NCI-H774 (cell line): ENCODE results near the gene ZNF474.
A peak's percentile ranks its signal among the peaks of the same experiment; 100 is the strongest.

Experiments
- DNase-seq: peaks from one replicate; lab custom pipeline; 2025; lab: John Stamatoyannopoulos, UW

Gene ZNF474

DNA sequence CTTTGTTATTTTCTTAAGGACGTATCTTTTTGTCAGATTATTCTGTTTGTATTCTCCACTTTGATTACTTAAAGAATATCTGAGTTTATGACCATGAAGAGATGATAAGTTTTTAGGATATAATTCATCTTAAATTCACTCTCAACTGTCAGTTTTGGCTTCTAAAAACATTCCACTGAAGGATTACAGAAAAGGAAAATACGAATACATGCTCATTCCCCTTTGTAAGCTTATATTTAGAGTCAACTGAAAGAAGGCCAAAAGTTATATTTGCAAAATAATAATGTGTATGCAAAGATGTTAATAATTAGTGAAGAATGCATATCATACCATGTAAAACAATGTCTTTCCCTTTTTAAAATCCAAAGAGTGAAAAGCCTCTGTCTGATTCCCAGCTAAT lies 52.5 kb downstream of the ZNF474 start:
- no peak for DNase-seq

DNA sequence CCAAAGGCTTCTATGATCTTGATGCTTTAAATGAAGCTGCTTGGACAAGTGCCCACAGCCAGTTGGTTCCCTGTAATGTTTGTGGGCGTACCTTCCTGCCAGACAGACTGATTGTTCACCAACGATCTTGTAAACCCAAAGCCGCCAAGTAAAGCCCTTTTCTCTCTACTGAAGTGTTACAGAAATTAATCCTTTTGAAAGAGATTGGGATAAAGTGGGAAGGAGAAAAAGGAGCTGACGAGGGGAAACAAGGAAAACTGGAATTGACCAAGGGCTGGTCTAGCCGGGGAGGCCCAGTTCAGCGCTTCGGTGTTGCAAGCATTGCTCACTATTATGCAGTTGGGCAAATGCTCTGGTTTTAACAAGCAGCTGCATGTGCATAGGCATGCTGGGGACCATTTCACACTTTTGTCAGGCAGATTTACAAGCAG lies 53.2 kb downstream of the ZNF474 start:
- no peak for DNase-seq

- no peak for DNase-seq
Measured at GRCh38 chr5:122183098-122183787, 53.9 kb downstream of the ZNF474 start.

- no peak for DNase-seq
Measured at GRCh38 chr5:122183788-122184170, 54.4 kb downstream of the ZNF474 start.

DNA sequence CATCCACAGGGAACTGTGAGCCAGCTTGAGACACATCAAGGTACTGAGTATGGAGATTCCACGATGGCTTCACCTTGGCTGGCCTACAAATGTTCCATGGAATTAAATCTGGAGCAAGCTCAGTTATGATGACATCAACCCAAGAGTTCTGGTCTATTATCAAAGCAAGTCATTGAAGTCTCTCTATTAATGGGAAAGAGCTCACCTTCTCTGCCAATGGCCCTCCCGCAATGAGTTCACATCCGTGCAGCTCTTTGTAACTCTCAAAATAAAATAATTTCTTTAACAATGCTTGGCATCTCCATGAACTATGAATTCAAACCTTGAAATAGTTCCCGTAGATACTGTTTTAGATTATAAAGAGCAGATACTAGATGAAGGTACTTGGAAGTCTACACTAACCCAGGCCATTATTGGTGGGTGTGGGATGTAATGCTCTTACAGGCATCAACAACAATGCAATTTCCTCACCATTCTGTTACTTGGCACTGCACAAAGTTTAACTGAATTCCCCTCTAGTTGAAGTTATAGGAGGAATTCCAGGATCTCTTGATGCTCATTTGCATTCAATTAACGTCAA lies 55.4 kb downstream of the ZNF474 start:
- no peak for DNase-seq

DNA sequence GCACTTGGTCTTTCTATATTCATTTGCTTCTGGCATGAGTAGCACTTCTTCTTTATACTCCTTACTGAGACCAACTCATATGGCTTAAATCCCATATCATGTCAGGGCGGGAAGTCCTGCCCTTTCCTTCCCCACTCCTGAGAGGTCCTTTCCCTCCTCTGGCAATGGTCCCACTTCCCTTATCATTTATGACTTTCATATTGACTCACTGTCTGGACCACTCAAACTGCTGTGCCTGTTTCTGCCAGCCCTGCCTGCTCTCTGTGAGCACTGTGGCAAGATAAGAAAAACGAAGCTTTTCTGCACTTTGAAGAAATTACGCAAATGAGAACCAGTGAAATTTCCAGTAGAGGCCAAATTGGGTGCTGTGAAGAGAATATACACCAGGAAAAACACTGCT lies 58.1 kb downstream of the ZNF474 start:
- no peak for DNase-seq

DNA sequence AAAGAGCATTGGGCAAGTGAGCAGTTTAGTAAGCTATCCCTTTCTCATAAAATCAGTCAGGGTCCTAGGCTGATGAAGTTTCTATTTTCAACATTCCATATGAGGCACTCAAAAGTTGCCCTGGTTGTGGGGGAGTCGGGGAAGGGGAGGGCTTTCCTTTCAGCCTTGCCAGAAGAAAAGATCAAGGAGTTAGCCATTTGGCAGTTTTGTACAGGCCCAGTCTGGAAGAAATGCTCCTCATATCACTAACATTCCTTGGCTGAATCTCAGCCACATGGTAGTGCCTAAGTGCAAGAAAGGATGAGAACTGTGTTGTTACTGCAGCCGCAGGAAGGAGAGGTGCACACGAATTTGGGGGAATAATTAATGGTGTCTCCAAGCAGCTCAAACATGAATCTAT lies 60.8 kb downstream of the ZNF474 start:
- DNase-seq: no peak

DNA sequence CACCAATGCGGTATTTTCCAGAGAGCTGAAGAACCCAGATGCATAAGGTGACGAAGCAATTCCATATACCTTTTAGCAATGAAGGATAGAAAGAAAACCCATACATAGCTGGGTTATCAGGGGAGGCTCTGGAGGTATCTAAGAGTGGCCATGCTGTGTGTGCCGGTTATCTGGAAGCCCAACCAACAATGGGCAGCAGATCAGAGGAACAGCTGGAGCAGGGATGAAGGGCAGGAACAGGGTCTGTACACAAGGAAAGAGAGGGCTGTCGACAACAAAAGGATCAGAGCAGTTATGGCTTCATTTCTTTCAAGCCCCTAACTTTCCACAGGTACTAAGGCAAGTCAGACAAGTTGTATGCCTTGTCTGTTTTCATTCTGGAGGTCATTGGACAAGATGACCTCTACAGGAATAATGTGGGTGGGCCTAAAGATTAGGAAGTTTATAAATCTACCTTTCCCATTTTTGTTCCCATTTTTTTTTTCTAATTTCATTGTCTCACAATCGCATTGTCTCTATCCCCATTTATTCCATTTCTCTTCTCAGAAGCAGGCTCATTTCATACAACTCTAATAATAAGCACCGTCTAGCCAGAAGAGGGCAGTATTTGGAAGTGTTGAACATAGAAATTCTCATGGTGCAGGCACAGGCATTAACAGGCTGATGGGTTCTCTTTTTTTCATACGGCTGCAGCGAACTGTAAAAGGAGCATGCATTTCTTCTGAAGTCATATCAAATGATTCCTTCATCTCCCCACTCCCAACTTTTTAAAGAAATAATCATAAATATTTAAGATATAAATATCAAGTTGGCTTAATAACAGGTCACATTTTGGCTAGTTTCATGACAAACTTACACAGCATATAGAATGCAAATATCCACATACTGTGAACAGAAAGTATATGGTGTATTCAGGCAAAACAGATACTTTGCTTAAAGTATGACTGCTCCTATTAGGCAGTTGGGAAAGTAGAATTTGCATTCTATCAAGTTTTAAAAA lies 63.5 kb downstream of the ZNF474 start:
- peak; percentile 56 for DNase-seq

- peak; percentile 35 for DNase-seq
Measured at GRCh38 chr5:122195802-122196394, 66.6 kb downstream of the ZNF474 start.

- DNase-seq: no peak
Measured at GRCh38 chr5:122199146-122199545, 69.8 kb downstream of the ZNF474 start.

- DNase-seq: no peak
Measured at GRCh38 chr5:122200450-122200849, 71.1 kb downstream of the ZNF474 start.

- DNase-seq: no peak
Measured at GRCh38 chr5:122200865-122201264, 71.5 kb downstream of the ZNF474 start.

DNA sequence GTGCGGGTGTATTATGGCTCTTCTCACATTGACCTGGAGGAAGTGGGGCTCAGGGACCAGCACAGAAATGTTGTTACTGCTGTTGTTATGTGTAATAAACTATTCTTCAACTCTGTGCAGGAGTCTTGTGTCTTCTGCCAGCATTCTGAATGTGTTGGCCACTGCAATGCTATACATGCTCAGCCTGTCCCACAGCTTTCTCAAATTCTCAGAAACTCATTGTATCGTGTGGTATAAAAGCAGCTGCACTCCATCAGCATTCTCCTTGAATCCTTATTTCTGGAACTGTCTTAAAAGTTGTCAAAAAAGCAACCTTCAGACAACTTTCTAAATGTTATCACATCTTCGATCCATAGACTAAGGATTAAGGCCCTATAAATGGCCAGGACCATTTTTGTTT lies 72.0 kb downstream of the ZNF474 start:
- no peak for DNase-seq

DNA sequence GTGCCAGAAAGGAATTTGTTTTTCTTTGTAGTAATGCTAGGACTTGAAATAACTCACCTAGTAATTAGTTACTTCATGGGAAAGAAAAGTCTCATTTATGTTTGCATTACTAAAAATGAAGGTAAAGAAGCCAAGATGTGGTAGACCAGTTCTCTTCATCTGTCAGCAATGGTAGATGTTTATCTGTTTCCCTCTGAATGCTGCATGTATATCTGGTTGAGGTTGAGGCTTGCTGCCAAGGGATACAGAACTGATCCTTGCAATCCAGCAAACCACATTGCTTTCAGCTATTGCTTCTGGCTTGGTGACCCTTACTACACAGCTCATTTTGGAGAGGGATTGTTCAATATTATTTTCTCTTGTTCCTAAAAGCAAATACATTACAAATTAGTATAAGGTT lies 73.6 kb downstream of the ZNF474 start:
- DNase-seq: no peak
